ENCODE data around the gene SKAP1.

SKAP1 gene

DNA sequence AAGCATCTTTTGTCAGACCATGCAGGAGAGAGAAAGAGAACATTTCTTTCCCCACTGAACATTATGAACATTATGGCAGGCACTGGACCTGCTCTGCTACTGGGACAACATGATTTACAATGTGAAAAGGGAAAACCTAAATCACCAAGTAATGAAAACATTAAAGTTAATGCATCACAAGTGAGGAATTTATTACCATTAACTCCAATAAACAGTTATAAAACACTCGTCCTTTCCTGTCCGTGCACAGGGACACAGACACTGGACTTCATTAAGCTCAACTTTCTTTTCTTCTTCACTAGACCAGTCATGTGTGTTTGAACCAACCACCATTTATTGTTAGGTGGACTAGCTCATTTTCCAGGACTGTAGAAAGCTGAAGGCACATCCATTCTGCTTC, 227.1 kb downstream of the SKAP1 start:
- no peaks in the 10 kb centered on the region for H3K4me1 ChIP-seq (ENCODE audit: low read length)

DNA sequence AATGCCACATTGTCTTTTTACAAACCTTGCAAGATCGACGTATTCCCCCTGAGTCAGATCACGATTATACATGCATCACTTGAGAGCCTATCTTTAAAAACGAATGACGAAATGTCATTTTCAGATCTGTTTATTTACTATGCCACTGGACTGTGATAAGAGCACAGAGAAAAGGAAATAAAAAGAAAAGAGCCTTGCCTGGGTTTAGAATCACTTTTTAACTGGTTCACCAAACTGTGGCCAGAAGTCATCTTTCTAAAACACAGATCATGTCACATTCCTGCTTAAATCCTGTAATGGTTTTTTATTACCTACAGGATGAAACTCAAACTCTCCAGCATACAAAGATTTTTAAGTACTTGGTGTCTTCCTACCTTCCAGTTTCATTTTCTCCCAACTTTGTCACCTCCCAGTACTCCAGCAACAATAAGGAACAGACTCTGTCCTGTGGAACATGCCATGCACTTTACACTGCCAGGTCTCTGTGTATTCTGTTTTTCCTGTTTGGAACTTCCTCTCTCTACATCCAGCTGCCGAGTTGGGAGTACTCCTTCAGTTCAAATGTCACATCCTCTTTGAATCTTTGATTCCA, 231.0 kb downstream of the SKAP1 start:
- no peaks in the 10 kb centered on the region for H3K9me3 ChIP-seq (replicated peaks; ENCODE audit: insufficient read depth, low read length)
- no peaks in the 10 kb centered on the region for H3K4me1 ChIP-seq (ENCODE audit: low read length)
- no peaks in the 10 kb centered on the region for H4K20me1 ChIP-seq (ENCODE audit: insufficient read depth, low read length)
- H3F3A ChIP-seq (ENCODE audit: insufficient read depth, low read length) = no peaks in the 10 kb centered on the region
- no peaks in the 10 kb centered on the region for H3K79me2 ChIP-seq (ENCODE audit: low read length)
- H3K9ac ChIP-seq (ENCODE audit: low read length) = no peak overlapping the region
- no peak overlapping the region for H3K4me3 ChIP-seq (ENCODE audit: low read length)
- H3K27ac ChIP-seq (ENCODE audit: low read length) = no peak overlapping the region
- H2AFZ ChIP-seq (ENCODE audit: low read length) = no peak overlapping the region
- H3K9me2 ChIP-seq (replicated peaks; ENCODE audit: insufficient read depth, low read length) = no peaks in the 10 kb centered on the region
- H3K27me3 ChIP-seq (replicated peaks; ENCODE audit: insufficient read depth, low read length) = no peaks in the 10 kb centered on the region
- no peaks in the 10 kb centered on the region for H3K36me3 ChIP-seq (replicated peaks; ENCODE audit: insufficient read depth, low read length)
- TF ChIP-seq EZH2 (optimal IDR thresholded peaks at IDR 0.05; ENCODE audit: low read depth, low read length) = no peak
- TF ChIP-seq, protein P1, sequence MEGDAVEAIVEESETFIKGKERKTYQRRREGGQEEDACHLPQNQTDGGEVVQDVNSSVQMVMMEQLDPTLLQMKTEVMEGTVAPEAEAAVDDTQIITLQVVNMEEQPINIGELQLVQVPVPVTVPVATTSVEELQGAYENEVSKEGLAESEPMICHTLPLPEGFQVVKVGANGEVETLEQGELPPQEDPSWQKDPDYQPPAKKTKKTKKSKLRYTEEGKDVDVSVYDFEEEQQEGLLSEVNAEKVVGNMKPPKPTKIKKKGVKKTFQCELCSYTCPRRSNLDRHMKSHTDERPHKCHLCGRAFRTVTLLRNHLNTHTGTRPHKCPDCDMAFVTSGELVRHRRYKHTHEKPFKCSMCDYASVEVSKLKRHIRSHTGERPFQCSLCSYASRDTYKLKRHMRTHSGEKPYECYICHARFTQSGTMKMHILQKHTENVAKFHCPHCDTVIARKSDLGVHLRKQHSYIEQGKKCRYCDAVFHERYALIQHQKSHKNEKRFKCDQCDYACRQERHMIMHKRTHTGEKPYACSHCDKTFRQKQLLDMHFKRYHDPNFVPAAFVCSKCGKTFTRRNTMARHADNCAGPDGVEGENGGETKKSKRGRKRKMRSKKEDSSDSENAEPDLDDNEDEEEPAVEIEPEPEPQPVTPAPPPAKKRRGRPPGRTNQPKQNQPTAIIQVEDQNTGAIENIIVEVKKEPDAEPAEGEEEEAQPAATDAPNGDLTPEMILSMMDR (IDR thresholded peaks at IDR 0.05; ENCODE audit: low read length) = no peak
- no peak for DNase-seq
- H3K4me2 ChIP-seq (ENCODE audit: low read depth, low read length) = no peak overlapping the region

More for the DNA sequence above, 227.1 kb downstream of the SKAP1 start:
- TF ChIP-seq, protein P1 (IDR thresholded peaks at IDR 0.05; ENCODE audit: low read length) = no peak
- no peak for TF ChIP-seq EZH2phosphoT487 (IDR thresholded peaks at IDR 0.05; ENCODE audit: low read length)
- no peak for TF ChIP-seq EZH2 (optimal IDR thresholded peaks at IDR 0.05; ENCODE audit: low read depth, low read length)
- no peaks in the 10 kb centered on the region for H3K9me3 ChIP-seq (replicated peaks; ENCODE audit: insufficient read depth, low read length)
- H3F3A ChIP-seq (ENCODE audit: insufficient read depth, low read length) = no peaks in the 10 kb centered on the region
- H3K9ac ChIP-seq (ENCODE audit: low read length) = no peak overlapping the region
- H3K27me3 ChIP-seq (replicated peaks; ENCODE audit: insufficient read depth, low read length) = no peaks in the 10 kb centered on the region
- H4K20me1 ChIP-seq (ENCODE audit: insufficient read depth, low read length) = no peaks in the 10 kb centered on the region
- no peak for DNase-seq
- H3K36me3 ChIP-seq (replicated peaks; ENCODE audit: insufficient read depth, low read length) = no peaks in the 10 kb centered on the region
- no peak overlapping the region for H3K4me3 ChIP-seq (ENCODE audit: low read length)
- no peaks in the 10 kb centered on the region for H3K9me2 ChIP-seq (replicated peaks; ENCODE audit: insufficient read depth, low read length)
- no peak overlapping the region for H2AFZ ChIP-seq (ENCODE audit: low read length)
- H3K79me2 ChIP-seq (ENCODE audit: low read length) = no peaks in the 10 kb centered on the region
- no peak overlapping the region for H3K4me2 ChIP-seq (ENCODE audit: low read depth, low read length)
- no peak overlapping the region for H3K27ac ChIP-seq (ENCODE audit: low read length)

DNA sequence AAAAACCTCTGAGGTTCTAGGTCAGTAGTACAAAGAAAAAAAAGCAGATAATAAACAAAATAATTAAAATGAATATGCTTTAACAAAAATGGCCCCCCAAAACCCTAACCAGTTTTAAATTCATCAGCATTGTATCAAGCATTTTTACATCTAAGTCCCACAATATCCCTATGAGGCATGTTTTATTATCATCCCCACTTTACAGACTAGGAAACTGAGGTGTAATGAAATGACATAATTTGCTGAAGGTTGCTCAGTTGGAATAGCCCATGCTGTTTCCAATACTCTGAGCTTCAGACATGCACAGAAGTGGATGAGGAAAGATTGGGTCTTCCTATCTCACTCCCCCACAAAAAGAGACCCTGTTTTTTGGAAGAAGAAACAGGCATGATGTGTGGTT, 234.1 kb downstream of the SKAP1 start:
- H3K9ac ChIP-seq (ENCODE audit: low read length) = no peak overlapping the region
- TF ChIP-seq EZH2 (optimal IDR thresholded peaks at IDR 0.05; ENCODE audit: low read depth, low read length) = no peak
- TF ChIP-seq, protein P1 (IDR thresholded peaks at IDR 0.05; ENCODE audit: low read length) = no peak
- no peak for TF ChIP-seq EZH2phosphoT487 (IDR thresholded peaks at IDR 0.05; ENCODE audit: low read length)

More for the DNA sequence above, 234.1 kb downstream of the SKAP1 start:
- H3F3A ChIP-seq (ENCODE audit: insufficient read depth, low read length) = no peaks in the 10 kb centered on the region
- H3K79me2 ChIP-seq (ENCODE audit: low read length) = no peaks in the 10 kb centered on the region
- H3K9me2 ChIP-seq (replicated peaks; ENCODE audit: insufficient read depth, low read length) = no peaks in the 10 kb centered on the region
- no peak for DNase-seq
- no peak overlapping the region for H2AFZ ChIP-seq (ENCODE audit: low read length)
- no peak overlapping the region for H3K4me3 ChIP-seq (ENCODE audit: low read length)
- no peaks in the 10 kb centered on the region for H4K20me1 ChIP-seq (ENCODE audit: insufficient read depth, low read length)
- H3K4me2 ChIP-seq (ENCODE audit: low read depth, low read length) = no peak overlapping the region
- H3K27ac ChIP-seq (ENCODE audit: low read length) = no peak overlapping the region
- no peaks in the 10 kb centered on the region for H3K27me3 ChIP-seq (replicated peaks; ENCODE audit: insufficient read depth, low read length)
- no peaks in the 10 kb centered on the region for H3K36me3 ChIP-seq (replicated peaks; ENCODE audit: insufficient read depth, low read length)
- no peaks in the 10 kb centered on the region for H3K9me3 ChIP-seq (replicated peaks; ENCODE audit: insufficient read depth, low read length)
- no peaks in the 10 kb centered on the region for H3K4me1 ChIP-seq (ENCODE audit: low read length)
